ENCODE data around the gene TMPRSS11A.

DNA sequence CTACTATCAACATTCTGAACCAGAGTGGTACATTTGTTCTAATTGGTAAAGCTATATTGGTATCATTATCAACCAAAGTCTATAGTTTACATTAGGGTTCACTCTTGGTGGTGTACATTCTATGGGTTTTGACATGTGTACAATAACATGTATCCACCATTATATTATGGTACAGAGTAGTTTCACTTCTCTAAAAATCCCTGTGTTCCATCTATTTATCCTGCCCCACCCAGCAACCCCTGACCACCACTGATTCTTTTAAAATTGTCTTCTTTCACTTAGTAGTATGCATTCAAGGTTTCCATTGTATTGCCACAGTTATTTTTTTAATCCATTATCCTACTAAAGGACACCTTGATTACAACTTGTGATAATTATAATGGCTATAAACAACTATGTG, 64.2 kb downstream of the TMPRSS11A start:
- TF ChIP-seq, protein P1, sequence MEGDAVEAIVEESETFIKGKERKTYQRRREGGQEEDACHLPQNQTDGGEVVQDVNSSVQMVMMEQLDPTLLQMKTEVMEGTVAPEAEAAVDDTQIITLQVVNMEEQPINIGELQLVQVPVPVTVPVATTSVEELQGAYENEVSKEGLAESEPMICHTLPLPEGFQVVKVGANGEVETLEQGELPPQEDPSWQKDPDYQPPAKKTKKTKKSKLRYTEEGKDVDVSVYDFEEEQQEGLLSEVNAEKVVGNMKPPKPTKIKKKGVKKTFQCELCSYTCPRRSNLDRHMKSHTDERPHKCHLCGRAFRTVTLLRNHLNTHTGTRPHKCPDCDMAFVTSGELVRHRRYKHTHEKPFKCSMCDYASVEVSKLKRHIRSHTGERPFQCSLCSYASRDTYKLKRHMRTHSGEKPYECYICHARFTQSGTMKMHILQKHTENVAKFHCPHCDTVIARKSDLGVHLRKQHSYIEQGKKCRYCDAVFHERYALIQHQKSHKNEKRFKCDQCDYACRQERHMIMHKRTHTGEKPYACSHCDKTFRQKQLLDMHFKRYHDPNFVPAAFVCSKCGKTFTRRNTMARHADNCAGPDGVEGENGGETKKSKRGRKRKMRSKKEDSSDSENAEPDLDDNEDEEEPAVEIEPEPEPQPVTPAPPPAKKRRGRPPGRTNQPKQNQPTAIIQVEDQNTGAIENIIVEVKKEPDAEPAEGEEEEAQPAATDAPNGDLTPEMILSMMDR (conservative IDR thresholded peaks at IDR 0.05; ENCODE audit: low read depth in 2 of 2), result no peak
- TF ChIP-seq EZH2 (IDR thresholded peaks at IDR 0.05; ENCODE audit: low read depth, unreplicated experiment) (no peak), POLR2AphosphoS5 (IDR thresholded peaks at IDR 0.05; ENCODE audit: low read depth) (no peak), EZH2phosphoT487 (IDR thresholded peaks at IDR 0.05; ENCODE audit: unreplicated experiment) (no peak), CREB1 (CRISPR knock-in tag; IDR thresholded peaks at IDR 0.05; ENCODE audit: low read depth) (no peak), JUNB (IDR thresholded peaks at IDR 0.05; ENCODE audit: unreplicated experiment) (no peak), ZNF114 (CRISPR knock-in tag; IDR thresholded peaks at IDR 0.05) (no peak)
- TF ChIP-seq, protein P2, sequence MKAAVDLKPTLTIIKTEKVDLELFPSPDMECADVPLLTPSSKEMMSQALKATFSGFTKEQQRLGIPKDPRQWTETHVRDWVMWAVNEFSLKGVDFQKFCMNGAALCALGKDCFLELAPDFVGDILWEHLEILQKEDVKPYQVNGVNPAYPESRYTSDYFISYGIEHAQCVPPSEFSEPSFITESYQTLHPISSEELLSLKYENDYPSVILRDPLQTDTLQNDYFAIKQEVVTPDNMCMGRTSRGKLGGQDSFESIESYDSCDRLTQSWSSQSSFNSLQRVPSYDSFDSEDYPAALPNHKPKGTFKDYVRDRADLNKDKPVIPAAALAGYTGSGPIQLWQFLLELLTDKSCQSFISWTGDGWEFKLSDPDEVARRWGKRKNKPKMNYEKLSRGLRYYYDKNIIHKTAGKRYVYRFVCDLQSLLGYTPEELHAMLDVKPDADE (IDR thresholded peaks at IDR 0.05), result no peak
- TF ChIP-seq, protein P3, sequence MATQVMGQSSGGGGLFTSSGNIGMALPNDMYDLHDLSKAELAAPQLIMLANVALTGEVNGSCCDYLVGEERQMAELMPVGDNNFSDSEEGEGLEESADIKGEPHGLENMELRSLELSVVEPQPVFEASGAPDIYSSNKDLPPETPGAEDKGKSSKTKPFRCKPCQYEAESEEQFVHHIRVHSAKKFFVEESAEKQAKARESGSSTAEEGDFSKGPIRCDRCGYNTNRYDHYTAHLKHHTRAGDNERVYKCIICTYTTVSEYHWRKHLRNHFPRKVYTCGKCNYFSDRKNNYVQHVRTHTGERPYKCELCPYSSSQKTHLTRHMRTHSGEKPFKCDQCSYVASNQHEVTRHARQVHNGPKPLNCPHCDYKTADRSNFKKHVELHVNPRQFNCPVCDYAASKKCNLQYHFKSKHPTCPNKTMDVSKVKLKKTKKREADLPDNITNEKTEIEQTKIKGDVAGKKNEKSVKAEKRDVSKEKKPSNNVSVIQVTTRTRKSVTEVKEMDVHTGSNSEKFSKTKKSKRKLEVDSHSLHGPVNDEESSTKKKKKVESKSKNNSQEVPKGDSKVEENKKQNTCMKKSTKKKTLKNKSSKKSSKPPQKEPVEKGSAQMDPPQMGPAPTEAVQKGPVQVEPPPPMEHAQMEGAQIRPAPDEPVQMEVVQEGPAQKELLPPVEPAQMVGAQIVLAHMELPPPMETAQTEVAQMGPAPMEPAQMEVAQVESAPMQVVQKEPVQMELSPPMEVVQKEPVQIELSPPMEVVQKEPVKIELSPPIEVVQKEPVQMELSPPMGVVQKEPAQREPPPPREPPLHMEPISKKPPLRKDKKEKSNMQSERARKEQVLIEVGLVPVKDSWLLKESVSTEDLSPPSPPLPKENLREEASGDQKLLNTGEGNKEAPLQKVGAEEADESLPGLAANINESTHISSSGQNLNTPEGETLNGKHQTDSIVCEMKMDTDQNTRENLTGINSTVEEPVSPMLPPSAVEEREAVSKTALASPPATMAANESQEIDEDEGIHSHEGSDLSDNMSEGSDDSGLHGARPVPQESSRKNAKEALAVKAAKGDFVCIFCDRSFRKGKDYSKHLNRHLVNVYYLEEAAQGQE (IDR thresholded peaks at IDR 0.05; ENCODE audit: unreplicated experiment), result no peak
